SK-N-SH treated with all-trans-retinoic acid at 6 μM for 48 hours (cell line): ENCODE data around the gene TMEM130.
"Not testable (repeated sequence)": the region's sequence is repeated elsewhere in the genome, so short reads cannot be mapped to it uniquely, and the experiment has no call there.

Source experiments
- CSDC2 ChIP-seq: fragments of 250-450 bp; sonication (Bioruptor Pico); IDR thresholded peaks from 2 replicates; pipeline ENCODE4 v1.5.0; 2020; ENCODE audit warnings: mild to moderate bottlenecking, moderate library complexity
- ISL1 ChIP-seq: fragments of 250-450 bp; sonication (Bioruptor Pico); IDR thresholded peaks from 2 replicates; pipeline ENCODE4 v2.1.2; 2022; ENCODE audit warnings: mild to moderate bottlenecking, moderate library complexity
- OSR1 ChIP-seq: fragments of 250-450 bp; sonication (Bioruptor Pico); IDR thresholded peaks from 2 replicates; pipeline ENCODE4 v1.8.0; 2022; ENCODE audit warnings: moderate library complexity, mild to moderate bottlenecking, inconsistent platforms
- RARB ChIP-seq: fragments of 250-450 bp; sonication (Bioruptor Pico); IDR thresholded peaks from 2 replicates; pipeline ENCODE4 v1.8.0; 2021; ENCODE audit warnings: mild to moderate bottlenecking, moderate library complexity
- SNAI2 ChIP-seq: fragments of 250-450 bp; sonication (Bioruptor Pico); IDR thresholded peaks from 2 replicates; pipeline ENCODE4 v1.5.0; 2020; ENCODE audit warnings: mild to moderate bottlenecking, moderate library complexity
- TCF4 ChIP-seq: fragments of 250-450 bp; sonication (Bioruptor Pico); IDR thresholded peaks from 2 replicates; pipeline ENCODE4 v1.8.0; 2021; ENCODE audit warnings: mild to moderate bottlenecking, moderate library complexity, borderline replicate concordance
- TOX ChIP-seq: fragments of 250-450 bp; sonication (Bioruptor Pico); IDR thresholded peaks from 2 replicates; pipeline ENCODE4 v1.8.0; 2021; ENCODE audit warnings: mild to moderate bottlenecking, moderate library complexity, borderline replicate concordance
- ZC3H10 ChIP-seq: fragments of 250-450 bp; sonication (Bioruptor Pico); IDR thresholded peaks from 2 replicates; pipeline ENCODE4 v1.5.1; 2021; ENCODE audit warnings: mild to moderate bottlenecking, moderate library complexity
- ZFP3 ChIP-seq: fragments of 250-450 bp; sonication (Bioruptor Pico); IDR thresholded peaks from 2 replicates; pipeline ENCODE4 v1.5.0; 2020; ENCODE audit warnings: mild to moderate bottlenecking, moderate library complexity
- ZFP30 ChIP-seq: fragments of 450-650 bp; formaldehyde crosslinking; IDR thresholded peaks from 2 replicates; pipeline ENCODE4 v1.5.0; 2022; ENCODE audit warnings: mild to moderate bottlenecking, moderate library complexity
- ZNF565 ChIP-seq: fragments of 450-650 bp; formaldehyde crosslinking; conservative IDR thresholded peaks from 2 replicates; pipeline ENCODE4 v1.5.0; 2020; ENCODE audit warnings: low read depth, mild to moderate bottlenecking, moderate library complexity
- ZNF70 ChIP-seq: fragments of 450-650 bp; formaldehyde crosslinking; IDR thresholded peaks from 2 replicates; pipeline ENCODE4 v1.5.0; 2020; ENCODE audit warnings: mild to moderate bottlenecking, moderate library complexity
- TF ChIP-seq, protein P1 (sequence below): fragments of 250-450 bp; sonication (Bioruptor Pico); IDR thresholded peaks from 2 replicates; pipeline ENCODE4 v1.8.0; 2020; ENCODE audit warnings: mild to moderate bottlenecking, moderate library complexity, borderline replicate concordance

DNA sequence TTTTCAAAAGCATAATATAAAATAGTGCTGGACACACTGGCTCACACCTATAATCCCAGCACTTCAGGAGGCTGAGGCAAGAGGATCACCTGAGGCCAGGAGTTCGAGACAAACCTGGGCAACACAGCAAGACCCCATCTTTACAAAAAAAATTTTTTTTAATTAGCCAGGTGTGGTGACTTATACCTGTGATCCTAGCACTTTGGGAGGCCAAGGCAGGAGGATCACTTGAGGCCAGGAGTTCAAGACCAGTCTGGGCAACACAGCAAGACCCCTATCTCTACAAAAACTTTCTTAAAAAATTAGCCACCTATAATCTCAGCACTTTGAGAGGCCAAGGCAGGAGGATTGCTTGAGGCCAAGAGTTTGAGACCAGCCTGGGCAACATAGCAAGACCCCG, 27.3 kb downstream of the TMEM130 start:
- not testable (repeated sequence) for TF ChIP-seq RARB (CRISPR knock-in tag); ZC3H10 (CRISPR knock-in tag); OSR1 (CRISPR knock-in tag); ZNF565; SNAI2 (CRISPR knock-in tag); ZFP30; TOX; ZFP3 (CRISPR knock-in tag); ZNF70 (CRISPR knock-in tag); ISL1 (CRISPR knock-in tag); TCF4; CSDC2 (CRISPR knock-in tag)
- TF ChIP-seq, protein P1, sequence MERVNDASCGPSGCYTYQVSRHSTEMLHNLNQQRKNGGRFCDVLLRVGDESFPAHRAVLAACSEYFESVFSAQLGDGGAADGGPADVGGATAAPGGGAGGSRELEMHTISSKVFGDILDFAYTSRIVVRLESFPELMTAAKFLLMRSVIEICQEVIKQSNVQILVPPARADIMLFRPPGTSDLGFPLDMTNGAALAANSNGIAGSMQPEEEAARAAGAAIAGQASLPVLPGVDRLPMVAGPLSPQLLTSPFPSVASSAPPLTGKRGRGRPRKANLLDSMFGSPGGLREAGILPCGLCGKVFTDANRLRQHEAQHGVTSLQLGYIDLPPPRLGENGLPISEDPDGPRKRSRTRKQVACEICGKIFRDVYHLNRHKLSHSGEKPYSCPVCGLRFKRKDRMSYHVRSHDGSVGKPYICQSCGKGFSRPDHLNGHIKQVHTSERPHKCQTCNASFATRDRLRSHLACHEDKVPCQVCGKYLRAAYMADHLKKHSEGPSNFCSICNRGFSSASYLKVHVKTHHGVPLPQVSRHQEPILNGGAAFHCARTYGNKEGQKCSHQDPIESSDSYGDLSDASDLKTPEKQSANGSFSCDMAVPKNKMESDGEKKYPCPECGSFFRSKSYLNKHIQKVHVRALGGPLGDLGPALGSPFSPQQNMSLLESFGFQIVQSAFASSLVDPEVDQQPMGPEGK (CRISPR knock-in tag), result not testable (repeated sequence)
